Measurements from ENCODE around the gene PNLIP.

GRCh38 chr10:116557305-116557880 is 11.7 kb downstream of the PNLIP start:
- TF ChIP-seq CTCF (IDR thresholded peaks at IDR 0.05) = no peak
- no peak for TF ChIP-seq POLR2A (IDR thresholded peaks at IDR 0.05)
